Upper lobe of left lung (tissue), 6 donors: ENCODE data around the gene DOCK1. TPM values are rescaled to one million over a fixed set of nuclear protein-coding genes. Genes with fewer than 3 reads are reported as not detected.

Experiments used
- ATAC-seq, 2 donors: fragments of 200-7000 bp; cut with Tn5 transposase; one replicate each; pipeline ENCODE4 v1.9.1; 2022; ENCODE audit warnings: mild to moderate bottlenecking in 2 of 2, moderate library complexity in 2 of 2; ENCODE audit not compliant: low FRiP score in 2 of 2
- DNase-seq, 2 donors: peaks; one replicate each; pipeline ENCODE4 v3.0.0-alpha.2; 2019 to 2020
- H3K27ac ChIP-seq, 4 donors: fragments of 200-600 bp; sonication (generic); one replicate each; pipeline ENCODE4 v1.5.1; 2016 to 2019
- H3K27me3 ChIP-seq, 4 donors: fragments of 200-600 bp; sonication (generic); one replicate each; pipeline ENCODE4 v1.5.1; 2017 to 2019
- H3K36me3 ChIP-seq, 4 donors: fragments of 200-600 bp; sonication (generic); one replicate each; pipeline ENCODE4 v1.5.1; 2016 to 2019
- H3K4me1 ChIP-seq, 4 donors: fragments of 200-600 bp; sonication (generic); one replicate each; pipeline ENCODE4 v1.5.1; 2018 to 2019
- H3K4me3 ChIP-seq, 4 donors: fragments of 200-600 bp; sonication (generic); one replicate each; pipeline ENCODE4 v1.5.1; 2017 to 2019; ENCODE audit warnings: mild to moderate bottlenecking in 2 of 4, moderate library complexity in 1 of 4
- H3K9me3 ChIP-seq, 4 donors: fragments of 200-600 bp; sonication (generic); one replicate each; pipeline ENCODE4 v1.5.1; 2018 to 2019
- EP300 ChIP-seq, 4 donors: sonication (generic); formaldehyde crosslinking; IDR thresholded peaks; one replicate each; pipeline ENCODE4 v1.5.1; 2017; ENCODE audit warnings: antibody characterized with exemption in 4 of 4, control low read depth in 2 of 4
- POLR2A ChIP-seq, 4 donors: fragments of 450-650 bp; IDR thresholded peaks; one replicate each; pipeline ENCODE4 v1.5.1; 2016 to 2017; ENCODE audit warnings: antibody characterized with exemption in 4 of 4, mild to moderate bottlenecking in 2 of 4
- POLR2AphosphoS5 ChIP-seq, 2 donors: sonication (generic); formaldehyde crosslinking; IDR thresholded peaks; one replicate each; pipeline ENCODE4 v1.5.1; 2017; ENCODE audit warnings: antibody characterized with exemption in 2 of 2
- WGBS, 2 donors: methylation state at CpG; one replicate each; pipeline ENCODE4 v1.1.5; 2017 to 2018; 5-methylcytosine and 5-hydroxymethylcytosine counted together
- total RNA-seq, 6 donors: library from RNA; depleted of rRNA in 4 of 6; stranded (reverse); fragments of >200 nt in 4 of 6; gene quantifications; one replicate each; pipeline versions ENCODE4 v1.1.0 to v1.2.1, GENCODE V29; 2016 to 2021
- TF ChIP-seq, protein P1 (sequence below), 6 experiments: fragments of 450-650 bp in 4 of 6; fragments of 200-600 bp in 2 of 6; sonication (generic) in 2 of 6; IDR thresholded peaks; one replicate each; pipeline ENCODE4 v1.5.1; 2016 to 2019; ENCODE audit warnings: antibody characterized with exemption in 6 of 6
- donor health status: DM: no; HTN: no; CAD: no; lungs with moderate emphysema.
- donor health status: DM: no; HTN: yes; CAD: no; lungs with severe emphysema.

Gene DOCK1
- total RNA-seq, 6 donors from 2014 or later: 37.5 to 63.9 (median 45.8) TPM

DNA sequence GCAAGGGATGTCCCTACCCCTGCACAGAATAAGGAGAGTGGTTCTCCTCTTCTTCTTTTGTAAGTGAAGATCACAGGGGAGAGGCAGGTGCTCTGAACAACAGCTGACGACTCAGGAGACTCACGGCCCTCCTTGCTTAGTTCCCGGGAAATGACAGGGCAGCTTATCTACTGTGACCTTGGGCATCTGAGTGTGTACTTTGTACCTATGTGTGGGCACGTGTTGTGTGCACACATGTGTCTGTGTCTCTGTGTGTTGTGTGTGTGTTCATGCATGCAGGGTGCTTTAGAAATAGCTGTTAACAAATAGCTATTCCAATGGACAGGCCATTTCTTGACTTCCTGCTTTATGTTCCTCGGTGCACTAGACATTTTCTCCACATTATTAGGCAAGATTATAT lies 563.4 kb downstream of the DOCK1 start:
- no peaks in the 10 kb centered on the region for H3K9me3 ChIP-seq
- H3K27me3 ChIP-seq: no peaks in the 10 kb centered on the region
- H3K4me3 ChIP-seq: no peak overlapping the region
- ATAC-seq: no peak
- no peak overlapping the region for H3K27ac ChIP-seq
- no peak for DNase-seq
- TF ChIP-seq, protein P1, sequence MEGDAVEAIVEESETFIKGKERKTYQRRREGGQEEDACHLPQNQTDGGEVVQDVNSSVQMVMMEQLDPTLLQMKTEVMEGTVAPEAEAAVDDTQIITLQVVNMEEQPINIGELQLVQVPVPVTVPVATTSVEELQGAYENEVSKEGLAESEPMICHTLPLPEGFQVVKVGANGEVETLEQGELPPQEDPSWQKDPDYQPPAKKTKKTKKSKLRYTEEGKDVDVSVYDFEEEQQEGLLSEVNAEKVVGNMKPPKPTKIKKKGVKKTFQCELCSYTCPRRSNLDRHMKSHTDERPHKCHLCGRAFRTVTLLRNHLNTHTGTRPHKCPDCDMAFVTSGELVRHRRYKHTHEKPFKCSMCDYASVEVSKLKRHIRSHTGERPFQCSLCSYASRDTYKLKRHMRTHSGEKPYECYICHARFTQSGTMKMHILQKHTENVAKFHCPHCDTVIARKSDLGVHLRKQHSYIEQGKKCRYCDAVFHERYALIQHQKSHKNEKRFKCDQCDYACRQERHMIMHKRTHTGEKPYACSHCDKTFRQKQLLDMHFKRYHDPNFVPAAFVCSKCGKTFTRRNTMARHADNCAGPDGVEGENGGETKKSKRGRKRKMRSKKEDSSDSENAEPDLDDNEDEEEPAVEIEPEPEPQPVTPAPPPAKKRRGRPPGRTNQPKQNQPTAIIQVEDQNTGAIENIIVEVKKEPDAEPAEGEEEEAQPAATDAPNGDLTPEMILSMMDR (IDR thresholded peaks at IDR 0.05): no peak
- no peak for TF ChIP-seq POLR2AphosphoS5 (IDR thresholded peaks at IDR 0.05)
- no peak for TF ChIP-seq POLR2A (IDR thresholded peaks at IDR 0.05)
- TF ChIP-seq EP300 (IDR thresholded peaks at IDR 0.05): no peak
- WGBS, 2 donors: 69 to 77% methylated on average over 5 of the region's 5 CpGs
- H3K4me1 ChIP-seq: no peaks in the 10 kb centered on the region
- no peaks in the 10 kb centered on the region for H3K36me3 ChIP-seq

DNA sequence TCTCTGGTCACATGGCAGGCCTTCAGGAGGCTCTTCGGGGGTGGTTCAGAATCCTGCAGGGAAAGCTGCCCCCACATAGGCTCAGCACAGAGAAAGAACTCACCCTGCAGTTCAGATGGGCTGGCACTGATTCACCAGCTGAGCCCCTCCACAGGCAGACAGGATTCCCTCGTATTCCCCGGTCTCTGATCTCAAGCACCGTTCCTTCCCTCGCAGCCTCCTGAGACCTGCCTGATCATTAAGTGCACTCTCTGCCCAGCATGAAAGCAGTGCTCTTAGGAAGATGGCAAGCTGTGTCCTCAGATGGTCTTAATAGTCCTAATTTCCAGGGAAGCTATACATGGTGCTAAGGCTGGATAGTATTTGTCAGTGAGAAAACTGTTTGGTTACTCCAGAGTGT lies 565.7 kb downstream of the DOCK1 start:
- TF ChIP-seq POLR2AphosphoS5 (IDR thresholded peaks at IDR 0.05): no peak
- TF ChIP-seq EP300 (IDR thresholded peaks at IDR 0.05): no peak
- TF ChIP-seq POLR2A (IDR thresholded peaks at IDR 0.05): no peak
- TF ChIP-seq, protein P1 (IDR thresholded peaks at IDR 0.05): no peak
- ATAC-seq (no peak), DNase-seq (no peak)
- WGBS, 2 donors: 80 to 88% methylated on average over 4 to 5 of the region's 5 CpGs
- Histone ChIP-seq H3K27me3 (no peaks in the 10 kb centered on the region), H3K4me3 (no peak overlapping the region), H3K4me1 (no peaks in the 10 kb centered on the region), H3K36me3 (no peaks in the 10 kb centered on the region), H3K27ac (no peak overlapping the region), H3K9me3 (no peaks in the 10 kb centered on the region)

DNA sequence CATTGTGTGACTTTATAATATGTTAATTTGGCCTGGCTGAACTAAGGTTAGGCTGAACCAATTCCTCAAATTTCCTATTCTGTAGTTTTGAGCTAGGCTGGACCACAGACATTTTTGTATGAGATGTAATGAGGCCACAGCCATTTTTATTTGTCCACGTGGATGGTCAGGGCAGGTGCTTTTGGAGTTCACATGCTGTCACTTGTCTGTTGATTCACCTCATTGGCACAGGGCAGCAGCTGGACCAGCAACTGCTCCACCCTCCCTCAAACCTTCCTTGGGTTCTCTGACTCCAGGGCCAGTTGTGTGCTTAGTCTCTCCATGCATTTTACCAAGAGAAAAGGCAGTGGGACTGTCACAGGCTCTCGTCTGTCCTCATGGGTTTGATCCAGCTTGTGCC lies 567.7 kb downstream of the DOCK1 start:
- no peaks in the 10 kb centered on the region for H3K36me3 ChIP-seq
- ATAC-seq: no peak
- H3K27ac ChIP-seq: no peak overlapping the region
- TF ChIP-seq POLR2A (IDR thresholded peaks at IDR 0.05) (no peak), POLR2AphosphoS5 (IDR thresholded peaks at IDR 0.05) (no peak), EP300 (IDR thresholded peaks at IDR 0.05) (no peak)
- TF ChIP-seq, protein P1 (IDR thresholded peaks at IDR 0.05): no peak
- WGBS, 2 donors: 55 to 75% methylated on average over 2 of the region's 2 CpGs
- no peaks in the 10 kb centered on the region for H3K4me1 ChIP-seq
- DNase-seq: no peak
- no peaks in the 10 kb centered on the region for H3K27me3 ChIP-seq
- H3K4me3 ChIP-seq: no peak overlapping the region
- H3K9me3 ChIP-seq: no peaks in the 10 kb centered on the region

DNA sequence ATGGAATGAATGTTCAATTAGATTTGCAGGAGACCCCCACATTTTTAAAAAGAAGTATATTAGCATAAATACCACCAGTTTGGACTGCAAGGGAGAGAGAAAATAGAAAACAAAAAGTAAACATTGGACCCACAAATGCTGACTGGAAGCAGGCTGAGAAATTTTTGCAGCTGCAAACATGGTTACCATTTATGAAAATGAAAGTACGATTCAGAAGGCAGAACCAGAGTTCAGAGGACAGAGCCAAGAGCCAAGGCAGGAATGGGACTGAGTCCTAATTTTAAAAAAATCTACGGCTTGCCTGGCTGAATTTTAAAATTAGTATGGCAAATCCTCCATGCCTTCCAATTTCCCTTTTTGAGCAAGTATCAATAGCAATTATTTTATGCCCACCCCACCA lies 569.3 kb downstream of the DOCK1 start:
- Histone ChIP-seq H3K4me3 (no peak overlapping the region), H3K27me3 (no peaks in the 10 kb centered on the region), H3K27ac (no peak overlapping the region), H3K36me3 (no peaks in the 10 kb centered on the region), H3K9me3 (no peaks in the 10 kb centered on the region), H3K4me1 (no peaks in the 10 kb centered on the region)
- no peak for ATAC-seq
- WGBS, 2 donors: 22 to 36% methylated on average over 2 of the region's 2 CpGs
- TF ChIP-seq, protein P1 (IDR thresholded peaks at IDR 0.05): no peak
- TF ChIP-seq POLR2A (IDR thresholded peaks at IDR 0.05) (no peak), EP300 (IDR thresholded peaks at IDR 0.05) (no peak), POLR2AphosphoS5 (IDR thresholded peaks at IDR 0.05) (no peak)
- no peak for DNase-seq

DNA sequence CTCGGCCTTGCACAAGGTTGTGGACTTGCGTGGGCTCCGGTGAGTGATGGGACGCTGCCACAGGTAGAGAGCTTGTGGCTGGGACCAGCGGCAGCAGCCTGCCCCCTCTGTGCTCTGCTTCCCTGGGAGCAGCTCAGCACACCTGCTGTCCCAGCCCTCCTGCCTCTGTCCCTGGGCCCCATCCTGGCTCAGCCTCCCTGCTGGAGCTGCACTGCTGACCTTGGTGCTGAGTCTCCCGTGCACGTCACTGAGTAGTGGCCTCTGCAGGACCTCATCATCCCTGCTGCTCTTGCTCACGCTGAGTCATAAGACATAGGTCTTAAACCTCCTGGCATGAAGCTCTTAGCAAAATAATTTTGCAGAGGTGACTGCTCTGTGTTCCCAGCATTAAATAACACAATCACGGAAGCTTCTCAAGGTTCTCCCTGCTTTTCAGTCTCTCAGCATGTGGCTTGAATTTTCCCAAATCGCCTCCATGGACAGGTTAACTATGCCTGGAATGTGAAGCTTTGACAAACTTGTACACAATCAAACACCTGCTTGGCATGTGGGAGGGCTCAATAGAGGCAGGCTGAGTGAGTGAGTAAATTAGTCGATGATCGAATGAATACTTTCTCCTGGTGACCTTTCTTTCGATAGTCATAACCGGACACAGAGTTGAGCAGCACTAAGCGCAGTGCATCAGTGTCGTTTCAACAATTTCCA lies 580.1 kb downstream of the DOCK1 start:
- TF ChIP-seq EP300 (IDR thresholded peaks at IDR 0.05) (no peak), POLR2AphosphoS5 (IDR thresholded peaks at IDR 0.05) (no peak), POLR2A (IDR thresholded peaks at IDR 0.05) (no peak)
- TF ChIP-seq, protein P1 (IDR thresholded peaks at IDR 0.05): no peak
- ATAC-seq (peak in 1 of 2 donors; percentile 33), DNase-seq (peak in 1 of 2 donors; percentile 59)
- Histone ChIP-seq H3K9me3 (no peaks in the 10 kb centered on the region), H3K36me3 (no peaks in the 10 kb centered on the region), H3K27ac (no peak overlapping the region), H3K27me3 (no peaks in the 10 kb centered on the region), H3K4me3 (no peak overlapping the region), H3K4me1 (no peaks in the 10 kb centered on the region)
- 48 to 64% methylated on average over 12 to 16 of the region's 16 CpGs for WGBS, 2 donors
